IPS DF 19.7 (cell line): Measurements from ENCODE around the gene ANAPC10.
"Not testable (repeated sequence)": the region's sequence is repeated elsewhere in the genome, so short reads cannot be mapped to it uniquely, and the experiment has no call there.

Source experiments
- DNase-seq: peaks from one replicate; pipeline ENCODE4 v3.0.0-alpha.2; 2013; ENCODE audit warnings: low read depth, low spot score

Gene ANAPC10

GRCh38 chr4:145097821-145098674, at the start of gene ANAPC10, which contains the start of gene ABCE1:
Gene ANAPC10, minus strand, starts transcription at chr4:145098196. Its CDS starts 2,097 bp downstream, at chr4:145096099.
Gene ABCE1, plus strand, starts transcription at chr4:145098311. Its CDS starts 6,102 bp downstream, at chr4:145104413.
- peak; percentile 96 for DNase-seq

- DNase-seq: not testable (repeated sequence)
Observed at GRCh38 chr4:145136219-145136618, 38.2 kb upstream of the ANAPC10 start.

- no peak for DNase-seq
Observed at GRCh38 chr4:145132511-145133098, 34.6 kb upstream of the ANAPC10 start.

GRCh38 chr4:145131848-145132247, 33.9 kb upstream of the ANAPC10 start:
- no peak for DNase-seq

GRCh38 chr4:145130788-145131399, 32.9 kb upstream of the ANAPC10 start:
- no peak for DNase-seq

- DNase-seq: no peak
Observed at GRCh38 chr4:145130130-145130529, 32.1 kb upstream of the ANAPC10 start.

GRCh38 chr4:145125396-145125795, 27.4 kb upstream of the ANAPC10 start:
- no peak for DNase-seq

GRCh38 chr4:145108128-145108527, 10.1 kb upstream of the ANAPC10 start:
- no peak for DNase-seq

- DNase-seq: no peak
Observed at GRCh38 chr4:145107126-145107525, 9.1 kb upstream of the ANAPC10 start.

- no peak for DNase-seq
Observed at GRCh38 chr4:145103496-145103895, 5.5 kb upstream of the ANAPC10 start.

- DNase-seq: no peak
Observed at GRCh38 chr4:145102619-145103018, 4.6 kb upstream of the ANAPC10 start.

- DNase-seq: no peak
Observed at GRCh38 chr4:145101091-145101490, 3.1 kb upstream of the ANAPC10 start.

GRCh38 chr4:145099653-145100052, 1.7 kb upstream of the ANAPC10 start:
- no peak for DNase-seq

- DNase-seq: no peak
Observed at GRCh38 chr4:145098675-145099037, 660 bp upstream of the ANAPC10 start.

- no peak for DNase-seq
Observed at GRCh38 chr4:145097331-145097820, 620 bp downstream of the ANAPC10 start.

- no peak for DNase-seq
Observed at GRCh38 chr4:145093638-145094037, 4.4 kb downstream of the ANAPC10 start.

- DNase-seq: no peak
Observed at GRCh38 chr4:145090380-145090779, 7.6 kb downstream of the ANAPC10 start.

- DNase-seq: no peak
Observed at GRCh38 chr4:145083891-145084605, 13.9 kb downstream of the ANAPC10 start.

GRCh38 chr4:145081756-145082155, 16.2 kb downstream of the ANAPC10 start:
- no peak for DNase-seq

- DNase-seq: no peak
Observed at GRCh38 chr4:145076469-145076855, 21.5 kb downstream of the ANAPC10 start.

- DNase-seq: no peak
Observed at GRCh38 chr4:145075742-145076468, 22.1 kb downstream of the ANAPC10 start.
